H1 (cell line): ENCODE results near the gene GPRIN3. TPM values are rescaled to one million over a fixed set of nuclear protein-coding genes. Genes with fewer than 3 reads are reported as not detected.

Source experiments
- CTCF ChIA-PET: fragments of 300-600 bp; sonication (Branson Sonifier 250); formaldehyde crosslinking; loops from one replicate; lab custom pipeline; 2021; ENCODE audit not compliant: partially characterized antibody; lab: Charles Lee
- POLR2A ChIA-PET: fragments of 300-600 bp; sonication (Branson Sonifier 250); formaldehyde crosslinking; loops from one replicate; lab custom pipeline; 2021; ENCODE audit warnings: inconsistent platforms; ENCODE audit not compliant: partially characterized antibody; lab: Charles Lee
- DNase-seq, 2 experiments: peaks; one replicate each; pipeline versions ENCODE4 v3.0.0 to v3.0.0-alpha.2; 2010 to 2022; ENCODE audit warnings: low spot score in 2 of 2, low read depth in 1 of 2, mixed read lengths in 1 of 2
- FAIRE-seq: peaks from 2 replicates; lab custom pipeline; 2011; peaks lifted over from hg19 to GRCh38; lab: Jason Lieb, UNC
- H2AFZ ChIP-seq: 2 replicates; pipeline ENCODE4 v1.8.1; 2012; ENCODE audit warnings: low read length, inconsistent platforms
- H2AK5ac ChIP-seq: 2 replicates; pipeline ENCODE4 v1.6.1; 2013; ENCODE audit warnings: low read depth, low read length
- H2BK120ac ChIP-seq: replicated peaks from 2 replicates; pipeline ENCODE3; 2013; ENCODE audit warnings: low read depth, low read length, inconsistent platforms
- H2BK12ac ChIP-seq: 2 replicates; pipeline ENCODE4 v1.6.1; 2013; ENCODE audit warnings: low read depth, low read length
- H2BK15ac ChIP-seq: 2 replicates; pipeline ENCODE4 v1.6.1; 2013; ENCODE audit warnings: low read length
- H2BK20ac ChIP-seq: 2 replicates; pipeline ENCODE4 v1.6.1; 2013; ENCODE audit warnings: low read length
- H2BK5ac ChIP-seq: 2 replicates; pipeline ENCODE4 v1.6.1; 2013; ENCODE audit warnings: low read depth, low read length
- H3K14ac ChIP-seq: 2 replicates; pipeline ENCODE4 v1.6.1; 2013; ENCODE audit warnings: inconsistent platforms; ENCODE audit not compliant: insufficient read length
- H3K18ac ChIP-seq: 2 replicates; pipeline ENCODE4 v1.6.1; 2013; ENCODE audit warnings: low read length; ENCODE audit errors: extremely low read depth
- H3K23ac ChIP-seq: 2 replicates; pipeline ENCODE4 v1.6.1; 2013; ENCODE audit warnings: inconsistent platforms; ENCODE audit not compliant: insufficient read length
- H3K23me2 ChIP-seq: 2 replicates; pipeline ENCODE4 v1.6.1; 2013; ENCODE audit warnings: low read depth, low read length
- H3K27ac ChIP-seq: 2 replicates; pipeline ENCODE4 v1.6.1; 2011; ENCODE audit warnings: low read depth, low read length, inconsistent platforms
- H3K27me3 ChIP-seq, 4 experiments: replicated peaks in 1 of 4; 1 replicate in 1 of 4; 2 replicates in 3 of 4; pipeline versions ENCODE4 v1.6.1 to v1.8.1; 2011 to 2013; ENCODE audit warnings: low read length in 3 of 4, mild to moderate bottlenecking in 3 of 4, inconsistent platforms in 2 of 4, mixed read lengths in 2 of 4, moderate library complexity in 1 of 4; ENCODE audit not compliant: control insufficient read depth in 3 of 4, insufficient read depth in 3 of 4; ENCODE audit errors: extremely low read depth in 1 of 4
- H3K36me3 ChIP-seq, 4 experiments: 2 replicates each; pipeline versions ENCODE4 v1.6.1 to v1.8.1; 2011 to 2013; ENCODE audit warnings: mild to moderate bottlenecking in 4 of 4, low read length in 3 of 4, moderate library complexity in 2 of 4, control low read depth in 1 of 4, inconsistent platforms in 1 of 4; ENCODE audit not compliant: insufficient read depth in 4 of 4, control insufficient read depth in 2 of 4
- H3K4ac ChIP-seq: replicated peaks from 2 replicates; pipeline ENCODE3; 2013; ENCODE audit warnings: low read length, low read depth, mixed read lengths, inconsistent platforms; ENCODE audit not compliant: insufficient read length
- H3K4me1 ChIP-seq, 4 experiments: replicated peaks in 1 of 4; 1 replicate in 1 of 4; 2 replicates in 3 of 4; pipeline versions ENCODE4 v1.6.1 to v1.8.1; 2011 to 2013; ENCODE audit warnings: low read length in 3 of 4, inconsistent platforms in 2 of 4, mixed read lengths in 1 of 4; ENCODE audit not compliant: insufficient read depth in 4 of 4, control insufficient read depth in 3 of 4
- H3K4me2 ChIP-seq, 2 experiments: 2 replicates each; pipeline versions ENCODE4 v1.6.1 to v1.8.1; 2011 to 2013; ENCODE audit warnings: low read depth in 2 of 2, low read length in 2 of 2, control low read depth in 1 of 2, inconsistent platforms in 1 of 2, mild to moderate bottlenecking in 1 of 2; ENCODE audit not compliant: insufficient read depth in 1 of 2
- H3K4me3 ChIP-seq, 4 experiments: fragments of 200-600, 300-600 bp in 1 of 4; sonication (generic), shearing (Covaris generic), sonication (Bioruptor Twin) in 1 of 4; 2 replicates each; pipeline versions ENCODE4 v1.5.1 to v1.8.1; 2011 to 2016; ENCODE audit warnings: low read length in 4 of 4, low read depth in 3 of 4, control low read depth in 2 of 4, inconsistent platforms in 2 of 4, mild to moderate bottlenecking in 2 of 4, mixed read lengths in 1 of 4, moderate library complexity in 1 of 4; ENCODE audit not compliant: insufficient read depth in 2 of 4; ENCODE audit errors: extremely low read depth in 1 of 4
- H3K56ac ChIP-seq: replicated peaks from 2 replicates; pipeline ENCODE3; 2013; ENCODE audit warnings: low read depth, mild to moderate bottlenecking, mixed read lengths, low read length, inconsistent platforms; ENCODE audit not compliant: insufficient read length
- H3K79me1 ChIP-seq: 2 replicates; pipeline ENCODE4 v1.6.1; 2013; ENCODE audit warnings: low read depth, low read length, control low read depth
- H3K79me2 ChIP-seq, 2 experiments: 2 replicates each; pipeline versions ENCODE4 v1.6.1 to v1.8.1; 2012 to 2013; ENCODE audit warnings: low read length in 2 of 2, mild to moderate bottlenecking in 2 of 2, inconsistent platforms in 1 of 2; ENCODE audit not compliant: insufficient read depth in 2 of 2, control insufficient read depth in 1 of 2
- H3K9ac ChIP-seq, 4 experiments: replicated peaks in 1 of 4; 1 replicate in 1 of 4; 2 replicates in 3 of 4; pipeline versions ENCODE4 v1.6.1 to v1.8.1; 2011 to 2013; ENCODE audit warnings: low read depth in 3 of 4, low read length in 3 of 4, control low read depth in 2 of 4, mild to moderate bottlenecking in 2 of 4, moderate library complexity in 2 of 4, inconsistent platforms in 1 of 4; ENCODE audit errors: extremely low read depth in 1 of 4
- H3K9me3 ChIP-seq, 2 experiments: 2 replicates each; pipeline versions ENCODE4 v1.6.1 to v1.8.1; 2012 to 2013; ENCODE audit warnings: mild to moderate bottlenecking in 2 of 2, moderate library complexity in 2 of 2, control low read depth in 1 of 2, inconsistent platforms in 1 of 2, low read depth in 1 of 2, low read length in 1 of 2, mixed read lengths in 1 of 2; ENCODE audit not compliant: insufficient read depth in 2 of 2
- H4K20me1 ChIP-seq, 2 experiments: replicated peaks in 1 of 2; 2 replicates each; pipeline versions ENCODE3 to v1.8.1; 2011 to 2013; ENCODE audit warnings: inconsistent platforms in 2 of 2, low read length in 2 of 2, mild to moderate bottlenecking in 1 of 2; ENCODE audit not compliant: insufficient read depth in 2 of 2, control insufficient read depth in 1 of 2
- H4K5ac ChIP-seq: 2 replicates; pipeline ENCODE4 v1.6.1; 2013; ENCODE audit warnings: low read length, low read depth, mixed read lengths, inconsistent platforms; ENCODE audit not compliant: insufficient read length
- H4K8ac ChIP-seq: 2 replicates; pipeline ENCODE4 v1.8.0; 2013; ENCODE audit warnings: mild to moderate bottlenecking, moderate library complexity, low read length, inconsistent platforms; ENCODE audit not compliant: insufficient read depth; ENCODE audit errors: extremely low read depth
- H4K91ac ChIP-seq: replicated peaks from 2 replicates; pipeline ENCODE3; 2013; ENCODE audit warnings: low read length, mixed read lengths, inconsistent platforms; ENCODE audit not compliant: insufficient read length
- CBX5 ChIP-seq: fragments of 300-800, 300-1000 bp; sonication (generic); IDR thresholded peaks from 2 replicates; pipeline ENCODE4 v1.7.1; 2016; ENCODE audit warnings: antibody characterized with exemption, low read length, low read depth
- SIN3A ChIP-seq, 2 experiments: IDR thresholded peaks in 1 of 2; conservative IDR thresholded peaks in 1 of 2; 2 replicates each; pipeline ENCODE4 v1.6.1; 2011 to 2012; ENCODE audit warnings: low read length in 2 of 2, improper control_type of control experiment in 1 of 2, low read depth in 1 of 2, mild to moderate bottlenecking in 1 of 2
- TEAD4 ChIP-seq: IDR thresholded peaks from 2 replicates; pipeline ENCODE4 v1.6.1; 2012; ENCODE audit warnings: low read depth, low read length, inconsistent platforms, mixed read lengths
- WGBS, 2 experiments: shearing (Covaris generic) in 1 of 2; methylation state at CpG; one replicate each; pipeline versions ENCODE4 v1.1.6 to v1.1.7; 2013 to 2015; ENCODE audit warnings: low lambda C conversion rate in 2 of 2, mixed read lengths in 2 of 2, inconsistent platforms in 1 of 2, low coverage in 1 of 2, missing lambda C conversion rate in 1 of 2; ENCODE audit not compliant: insufficient replicate concordance in 2 of 2, insufficient coverage in 1 of 2, insufficient read length in 1 of 2; ENCODE audit errors: extremely low coverage in 1 of 2, missing lambda C conversion rate in 1 of 2; 5-methylcytosine and 5-hydroxymethylcytosine counted together
- polyA plus RNA-seq, 7 experiments: library from polyadenylated mRNA; depleted of rRNA in 3 of 7; stranded (reverse) in 5 of 7; unstranded in 2 of 7; fragments of >200 nt in 5 of 7; fragments of 200-250 nt in 2 of 7; gene quantifications; 1 replicate in 5 of 7; 2 replicates in 1 of 7; 4 replicates in 1 of 7; pipeline versions ENCODE4 v1.2.1 to v1.2.3, GENCODE V29; 2011 to 2013; ENCODE audit warnings: missing spikeins in 2 of 7, mixed read lengths in 2 of 7
- total RNA-seq: library from RNA; stranded (reverse); fragmentation: NEBNext Ultra II Directional; extraction: Animal tissue kit (Norgen Biotek cat#: 25700); gene quantifications from 2 replicates; pipeline ENCODE4 v1.2.1, GENCODE V29; 2021

GPRIN3 gene
- total and polyA plus RNA-seq, 2 of the 8 experiments (the other 6 are each of a cell fraction or from before 2014, with no cell fraction given) = 0.17 to 1.4 TPM

GRCh38 chr4:89266128-89266527 is 41.5 kb downstream of the GPRIN3 start:
- no peak for DNase-seq

More at GRCh38 chr4:89266128-89266527, 41.5 kb downstream of the GPRIN3 start:
- H4K5ac ChIP-seq = no peak overlapping the region
- H3K36me3 ChIP-seq = no peaks in the 10 kb centered on the region
- H4K20me1 ChIP-seq = no peaks in the 10 kb centered on the region
- no peak overlapping the region for H3K4me3 ChIP-seq
- H3K9me3 ChIP-seq = no peaks in the 10 kb centered on the region
- H2BK20ac ChIP-seq = no peak overlapping the region
- no peaks in the 10 kb centered on the region for H3K79me1 ChIP-seq
- TF ChIP-seq SIN3A (conservative IDR thresholded peaks at IDR 0.05 in 1 of 2, IDR thresholded peaks at IDR 0.05 in 1 of 2; ENCODE audit: low read depth in 1 of 2, low read length in 2 of 2) = no peak
- TF ChIP-seq CBX5 = no peak
- TF ChIP-seq TEAD4 = no peak
- no peak overlapping the region for H3K27ac ChIP-seq
- H4K8ac ChIP-seq = no peak overlapping the region
- H4K91ac ChIP-seq = no peak overlapping the region
- no peak overlapping the region for H2BK15ac ChIP-seq
- no peak overlapping the region for H3K18ac ChIP-seq
- no peak overlapping the region for H3K4me2 ChIP-seq
- no peaks in the 10 kb centered on the region for H3K4me1 ChIP-seq
- no peak overlapping the region for H3K4ac ChIP-seq
- no peak overlapping the region for H3K23ac ChIP-seq
- no peak overlapping the region for H3K56ac ChIP-seq
- H3K23me2 ChIP-seq = no peaks in the 10 kb centered on the region
- FAIRE-seq = no peak
- no peak overlapping the region for H2BK12ac ChIP-seq
- H2BK120ac ChIP-seq = no peak overlapping the region
- 100% methylated on average over 1 of the region's 1 CpG; no CpG with 5 or more reads in 1 of the 2 experiments for WGBS, 2 experiments
- ChIA-PET CTCF (no interaction called here), POLR2A (no interaction called here)
- H2AFZ ChIP-seq = no peak overlapping the region
- H2BK5ac ChIP-seq = no peak overlapping the region
- no peak overlapping the region for H3K14ac ChIP-seq
- no peak overlapping the region for H2AK5ac ChIP-seq
- no peaks in the 10 kb centered on the region for H3K27me3 ChIP-seq
- H3K79me2 ChIP-seq = no peaks in the 10 kb centered on the region
- H3K9ac ChIP-seq = no peak overlapping the region
